Medulla oblongata (tissue), 1 donor: ENCODE results near the gene TMEM255A.

Experiments used
- DNase-seq: peaks from one replicate; pipeline ENCODE4 v3.0.0-alpha.2; 2015; ENCODE audit errors: extremely low spot score

The TMEM255A gene

GRCh38 chrX:120269373-120270035 is 41.8 kb downstream of the TMEM255A start:
- DNase-seq = no peak

- peak; percentile 29 for DNase-seq
Measured at GRCh38 chrX:120264341-120264740, 46.9 kb downstream of the TMEM255A start.

- DNase-seq = peak; percentile 38
Measured at GRCh38 chrX:120262859-120263708, 48.2 kb downstream of the TMEM255A start.

- DNase-seq = no peak
Measured at GRCh38 chrX:120260369-120260768, 50.9 kb downstream of the TMEM255A start.

- DNase-seq = no peak
Measured at GRCh38 chrX:120253784-120254183, 57.5 kb downstream of the TMEM255A start.

- peak; percentile 33 for DNase-seq
Measured at GRCh38 chrX:120251471-120252011, 59.7 kb downstream of the TMEM255A start.

GRCh38 chrX:120250522-120251271 is 60.6 kb downstream of the TMEM255A start, which contains the start of gene ZBTB33:
ZBTB33 (plus strand) TSS chrX:120250812; CDS start chrX:120253416, 2,604 bp downstream.
- DNase-seq = peak; percentile 95

GRCh38 chrX:120244735-120245498 is 66.3 kb downstream of the TMEM255A start:
- peak; percentile 67 for DNase-seq

- DNase-seq = no peak
Measured at GRCh38 chrX:120244395-120244734, 66.9 kb downstream of the TMEM255A start.

GRCh38 chrX:120242813-120243212 is 68.4 kb downstream of the TMEM255A start:
- DNase-seq = no peak

- no peak for DNase-seq
Measured at GRCh38 chrX:120238933-120239332, 72.3 kb downstream of the TMEM255A start.

- DNase-seq = no peak
Measured at GRCh38 chrX:120236687-120237479, 74.4 kb downstream of the TMEM255A start.

GRCh38 chrX:120235284-120235683 is 76.0 kb downstream of the TMEM255A start:
- DNase-seq = no peak

- DNase-seq = no peak
Measured at GRCh38 chrX:120228187-120228908, 82.9 kb downstream of the TMEM255A start.

GRCh38 chrX:120224388-120224787 is 86.9 kb downstream of the TMEM255A start:
- DNase-seq = no peak

- no peak for DNase-seq
Measured at GRCh38 chrX:120223374-120223773, 87.9 kb downstream of the TMEM255A start.

GRCh38 chrX:120213438-120214265 is 97.6 kb downstream of the TMEM255A start:
- peak; percentile 65 for DNase-seq
